PC-3 (cell line): Measurements from ENCODE around the gene EHMT2.

Experiments
- CTCF ChIP-seq: fragments of 300-600 bp; sonication (generic); conservative IDR thresholded peaks from 2 replicates; pipeline ENCODE4 v1.5.1; 2017; ENCODE audit warnings: antibody characterized with exemption, low read depth, mild to moderate bottlenecking, low read length
- EZH2 ChIP-seq: fragments of 300-600 bp; sonication (generic); IDR thresholded peaks from one replicate; pipeline ENCODE4 v1.6.1; 2017; ENCODE audit warnings: antibody characterized with exemption, mild to moderate bottlenecking, low read length; ENCODE audit not compliant: unreplicated experiment
- EZH2phosphoT487 ChIP-seq: fragments of 300-600 bp; sonication (generic); IDR thresholded peaks from 2 replicates; pipeline ENCODE4 v1.6.1; 2018; ENCODE audit warnings: mild to moderate bottlenecking, antibody characterized with exemption, low read length, borderline replicate concordance

DNA sequence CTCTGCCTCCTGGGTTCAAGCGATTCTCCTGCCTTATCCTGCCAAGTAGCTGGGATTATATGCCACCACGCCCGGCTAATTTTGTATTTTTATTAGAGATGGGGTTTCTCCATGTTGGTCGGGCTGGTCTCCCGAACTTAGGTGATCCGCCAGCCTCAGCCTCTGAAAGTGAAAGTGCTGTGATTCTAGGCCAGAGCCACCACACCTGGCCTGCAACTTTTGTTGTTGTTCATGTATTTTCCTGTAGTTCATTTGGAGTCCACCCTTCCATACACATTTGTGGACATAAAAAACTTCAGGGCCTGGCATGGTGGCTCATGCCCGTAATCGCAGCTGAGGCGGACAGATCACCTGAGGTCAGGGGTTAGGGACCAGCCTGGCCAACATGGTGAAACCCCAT, 55.4 kb downstream of the EHMT2 start:
- TF ChIP-seq CTCF (no peak), EZH2phosphoT487 (no peak), EZH2 (no peak)
